Osteocyte (in vitro differentiated cells): ENCODE data around the gene OSCP1. TPM values are rescaled to one million over a fixed set of nuclear protein-coding genes. Genes with fewer than 3 reads are reported as not detected.

Experiments
- DNase-seq: peaks from one replicate; pipeline ENCODE4 v3.0.0; 2021; ENCODE audit warnings: mixed read lengths; ENCODE audit not compliant: unreplicated experiment; ENCODE audit errors: extremely low spot score
- H3K27ac Mint-ChIP-seq: one replicate; pipeline ENCODE4 v1.8.0; 2021; ENCODE audit warnings: mild to moderate bottlenecking, mixed read lengths; ENCODE audit not compliant: unreplicated experiment
- H3K27me3 Mint-ChIP-seq: one replicate; pipeline ENCODE4 v1.8.0; 2021; ENCODE audit warnings: mixed read lengths; ENCODE audit not compliant: unreplicated experiment
- H3K36me3 Mint-ChIP-seq: one replicate; pipeline ENCODE4 v1.8.0; 2021; ENCODE audit warnings: mixed read lengths; ENCODE audit not compliant: unreplicated experiment
- H3K4me1 Mint-ChIP-seq: one replicate; pipeline ENCODE4 v1.8.0; 2021; ENCODE audit warnings: mixed read lengths; ENCODE audit not compliant: unreplicated experiment
- H3K4me3 Mint-ChIP-seq: one replicate; pipeline ENCODE4 v1.8.0; 2021; ENCODE audit warnings: mild to moderate bottlenecking, moderate library complexity, mixed read lengths; ENCODE audit not compliant: unreplicated experiment
- H3K9me3 Mint-ChIP-seq: one replicate; pipeline ENCODE4 v1.8.0; 2021; ENCODE audit warnings: mixed read lengths; ENCODE audit not compliant: unreplicated experiment
- total RNA-seq: library from RNA; stranded (reverse); gene quantifications from 2 replicates; pipeline ENCODE4 v1.2.1, GENCODE V29; 2021
- TF ChIP-seq, protein P1 (sequence below): fragments of 200-600 bp; sonication (generic); IDR thresholded peaks from 2 replicates; pipeline ENCODE4 v1.5.0; 2021; ENCODE audit warnings: antibody characterized with exemption, mild to moderate bottlenecking, moderate library complexity

The OSCP1 gene
- total RNA-seq, 1 donor from 2014 or later = 5.0 TPM

GRCh38 chr1:36476945-36477344 is 26.7 kb upstream of the OSCP1 start:
- Mint-ChIP-seq H3K4me1 (no peaks in the 10 kb centered on the region), H3K4me3 (no peak overlapping the region), H3K36me3 (no peaks in the 10 kb centered on the region), H3K27me3 (peaks cover 14% of the 10 kb centered on the region), H3K27ac (no peak overlapping the region), H3K9me3 (no peaks in the 10 kb centered on the region)
- TF ChIP-seq, protein P1, sequence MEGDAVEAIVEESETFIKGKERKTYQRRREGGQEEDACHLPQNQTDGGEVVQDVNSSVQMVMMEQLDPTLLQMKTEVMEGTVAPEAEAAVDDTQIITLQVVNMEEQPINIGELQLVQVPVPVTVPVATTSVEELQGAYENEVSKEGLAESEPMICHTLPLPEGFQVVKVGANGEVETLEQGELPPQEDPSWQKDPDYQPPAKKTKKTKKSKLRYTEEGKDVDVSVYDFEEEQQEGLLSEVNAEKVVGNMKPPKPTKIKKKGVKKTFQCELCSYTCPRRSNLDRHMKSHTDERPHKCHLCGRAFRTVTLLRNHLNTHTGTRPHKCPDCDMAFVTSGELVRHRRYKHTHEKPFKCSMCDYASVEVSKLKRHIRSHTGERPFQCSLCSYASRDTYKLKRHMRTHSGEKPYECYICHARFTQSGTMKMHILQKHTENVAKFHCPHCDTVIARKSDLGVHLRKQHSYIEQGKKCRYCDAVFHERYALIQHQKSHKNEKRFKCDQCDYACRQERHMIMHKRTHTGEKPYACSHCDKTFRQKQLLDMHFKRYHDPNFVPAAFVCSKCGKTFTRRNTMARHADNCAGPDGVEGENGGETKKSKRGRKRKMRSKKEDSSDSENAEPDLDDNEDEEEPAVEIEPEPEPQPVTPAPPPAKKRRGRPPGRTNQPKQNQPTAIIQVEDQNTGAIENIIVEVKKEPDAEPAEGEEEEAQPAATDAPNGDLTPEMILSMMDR = no peak
- DNase-seq = no peak

DNA sequence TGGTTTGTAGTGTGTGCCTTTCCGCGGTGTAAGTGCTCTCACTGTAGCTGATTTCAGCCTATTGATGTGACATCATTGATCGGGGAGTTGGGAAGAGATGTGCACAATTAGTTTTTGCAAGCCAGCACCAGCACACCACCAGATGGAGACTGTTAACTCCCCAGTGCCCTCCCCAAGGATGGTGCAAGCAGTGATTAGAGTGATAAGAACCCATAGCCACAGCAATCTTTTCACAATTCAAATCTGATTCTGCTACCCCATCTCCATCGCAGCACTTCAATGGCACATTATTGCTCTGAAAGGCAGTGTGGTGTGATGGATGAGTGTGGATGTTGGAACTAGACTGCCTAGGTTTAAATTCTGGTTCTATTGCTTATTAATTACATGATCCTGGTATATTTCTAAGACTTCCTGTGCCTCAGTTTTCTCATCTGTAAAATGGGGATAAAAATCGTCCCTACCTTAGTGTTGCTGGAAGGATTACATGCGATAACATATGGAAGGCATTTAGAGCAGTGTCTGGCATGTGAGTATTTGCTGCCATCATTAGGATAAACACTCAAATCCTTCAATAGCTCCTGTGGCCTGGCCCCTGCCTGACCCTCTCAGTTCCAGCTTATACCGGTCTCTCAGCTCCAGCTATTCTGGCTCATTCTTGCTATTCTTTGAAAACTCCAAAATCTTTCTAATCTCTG is 25.8 kb upstream of the OSCP1 start:
- H3K9me3 Mint-ChIP-seq = no peaks in the 10 kb centered on the region
- H3K4me3 Mint-ChIP-seq = no peak overlapping the region
- H3K36me3 Mint-ChIP-seq = no peaks in the 10 kb centered on the region
- H3K27me3 Mint-ChIP-seq = peaks cover 11% of the 10 kb centered on the region
- H3K27ac Mint-ChIP-seq = no peak overlapping the region
- H3K4me1 Mint-ChIP-seq = no peaks in the 10 kb centered on the region
- TF ChIP-seq, protein P1 = no peak
- no peak for DNase-seq

- no peak for DNase-seq
- Mint-ChIP-seq H3K4me1 (no peaks in the 10 kb centered on the region), H3K36me3 (no peaks in the 10 kb centered on the region), H3K4me3 (no peak overlapping the region), H3K9me3 (no peaks in the 10 kb centered on the region), H3K27me3 (peaks cover 9% of the 10 kb centered on the region), H3K27ac (no peak overlapping the region)
- TF ChIP-seq, protein P1 = no peak
Measured at GRCh38 chr1:36475341-36475740, 25.1 kb upstream of the OSCP1 start.

GRCh38 chr1:36472656-36473055 is 22.4 kb upstream of the OSCP1 start:
- Mint-ChIP-seq H3K4me1 (no peaks in the 10 kb centered on the region), H3K27me3 (peaks cover 4% of the 10 kb centered on the region), H3K9me3 (no peaks in the 10 kb centered on the region), H3K27ac (no peak overlapping the region), H3K4me3 (no peak overlapping the region), H3K36me3 (no peaks in the 10 kb centered on the region)
- DNase-seq = no peak
- TF ChIP-seq, protein P1 = no peak

DNA sequence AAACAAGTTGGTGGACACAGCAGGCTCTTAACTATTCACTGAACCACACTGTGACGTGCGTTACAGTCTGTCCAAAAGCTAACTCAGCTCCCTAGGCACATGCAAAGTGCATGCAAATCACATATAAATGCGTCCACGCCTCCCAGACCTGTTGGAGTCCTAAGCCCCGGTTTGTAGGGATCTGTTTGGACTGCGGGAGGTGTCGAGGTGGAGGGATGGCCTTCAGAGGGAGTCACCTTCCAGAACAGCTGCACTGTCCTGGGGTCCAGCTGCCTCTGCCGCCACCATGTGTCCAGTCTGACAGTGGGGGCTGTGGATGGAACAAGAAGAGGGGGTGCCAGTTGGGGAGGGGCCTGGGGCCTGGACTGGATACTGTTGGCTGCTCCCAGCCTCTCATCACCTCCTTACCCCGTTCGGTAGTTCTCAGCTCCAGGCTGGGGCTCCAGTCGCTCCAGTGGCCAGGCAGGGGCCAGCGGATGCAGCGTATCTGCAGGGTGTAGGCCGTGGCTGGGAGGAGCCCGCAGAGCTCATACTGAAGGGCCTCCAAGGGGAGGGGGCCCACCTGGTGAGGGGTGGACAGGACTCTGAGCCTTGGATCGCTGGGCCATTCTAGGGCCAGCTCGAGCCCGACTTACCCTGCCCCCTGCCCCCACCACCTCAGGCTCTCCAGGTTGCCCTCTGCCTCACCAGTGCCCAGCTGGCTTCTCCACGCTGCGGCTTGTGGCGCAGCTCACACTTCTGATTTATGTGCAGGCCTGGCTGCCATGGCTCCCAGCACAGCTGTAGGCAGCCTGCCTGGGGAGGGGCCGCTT is 21.8 kb upstream of the OSCP1 start:
- H3K9me3 Mint-ChIP-seq = no peaks in the 10 kb centered on the region
- no peak overlapping the region for H3K27ac Mint-ChIP-seq
- no peak for DNase-seq
- peaks cover 4% of the 10 kb centered on the region for H3K27me3 Mint-ChIP-seq
- TF ChIP-seq, protein P1 = no peak
- no peaks in the 10 kb centered on the region for H3K36me3 Mint-ChIP-seq
- no peak overlapping the region for H3K4me3 Mint-ChIP-seq
- H3K4me1 Mint-ChIP-seq = no peaks in the 10 kb centered on the region
